Type B pancreatic cell (in vitro differentiated cells): ENCODE measurements around the gene ETS1. TPM values are rescaled to one million over a fixed set of nuclear protein-coding genes. Genes with fewer than 3 reads are reported as not detected.

Experiments used
- DNase-seq: peaks from one replicate; pipeline ENCODE4 v3.0.0; 2021; ENCODE audit warnings: mixed read lengths; ENCODE audit not compliant: unreplicated experiment; ENCODE audit errors: extremely low spot score
- H3K27ac Mint-ChIP-seq: 2 replicates; pipeline ENCODE4 v1.8.0; 2021; ENCODE audit warnings: mild to moderate bottlenecking, mixed read lengths
- H3K27me3 Mint-ChIP-seq: 2 replicates; pipeline ENCODE4 v1.8.0; 2021; ENCODE audit warnings: mixed read lengths
- H3K36me3 Mint-ChIP-seq: 2 replicates; pipeline ENCODE4 v1.8.0; 2021; ENCODE audit warnings: mixed read lengths
- H3K4me1 Mint-ChIP-seq: one replicate; pipeline ENCODE4 v1.8.0; 2021; ENCODE audit warnings: mixed read lengths; ENCODE audit not compliant: unreplicated experiment
- H3K4me3 Mint-ChIP-seq: 2 replicates; pipeline ENCODE4 v1.8.0; 2021; ENCODE audit warnings: mild to moderate bottlenecking, mixed read lengths
- H3K9me3 Mint-ChIP-seq: 2 replicates; pipeline ENCODE4 v1.8.0; 2021; ENCODE audit warnings: mixed read lengths
- total RNA-seq: library from RNA; stranded (reverse); gene quantifications from 2 replicates; pipeline ENCODE4 v1.2.1, GENCODE V29; 2021; ENCODE audit warnings: low replicate concordance
- TF ChIP-seq, protein P1 (sequence below): fragments of 200-600 bp; sonication (generic); conservative IDR thresholded peaks from 2 replicates; pipeline ENCODE4 v1.5.0; 2021; ENCODE audit warnings: antibody characterized with exemption, mild to moderate bottlenecking

Gene ETS1
- total RNA-seq, 1 donor from 2014 or later: 40.6 TPM

DNA sequence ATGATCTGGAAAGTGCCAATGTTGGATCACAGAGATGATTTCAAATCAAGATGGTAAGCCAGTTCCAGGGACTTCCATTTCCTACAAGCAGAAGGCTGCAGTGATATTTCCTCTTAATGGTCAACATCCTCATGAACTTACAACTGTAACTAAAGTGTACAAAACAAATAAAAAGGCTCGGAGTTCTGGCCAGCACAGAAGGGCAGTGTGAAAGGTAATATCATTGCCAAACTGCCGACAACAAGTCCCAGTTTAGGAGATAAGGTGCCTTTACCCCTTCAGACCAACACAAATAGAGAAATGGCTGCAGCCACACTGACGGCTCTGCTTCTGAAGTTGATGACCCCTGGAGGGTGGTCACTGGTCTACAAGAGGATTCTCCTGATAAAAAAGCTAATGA, 91.1 kb downstream of the ETS1 start:
- TF ChIP-seq, protein P1, sequence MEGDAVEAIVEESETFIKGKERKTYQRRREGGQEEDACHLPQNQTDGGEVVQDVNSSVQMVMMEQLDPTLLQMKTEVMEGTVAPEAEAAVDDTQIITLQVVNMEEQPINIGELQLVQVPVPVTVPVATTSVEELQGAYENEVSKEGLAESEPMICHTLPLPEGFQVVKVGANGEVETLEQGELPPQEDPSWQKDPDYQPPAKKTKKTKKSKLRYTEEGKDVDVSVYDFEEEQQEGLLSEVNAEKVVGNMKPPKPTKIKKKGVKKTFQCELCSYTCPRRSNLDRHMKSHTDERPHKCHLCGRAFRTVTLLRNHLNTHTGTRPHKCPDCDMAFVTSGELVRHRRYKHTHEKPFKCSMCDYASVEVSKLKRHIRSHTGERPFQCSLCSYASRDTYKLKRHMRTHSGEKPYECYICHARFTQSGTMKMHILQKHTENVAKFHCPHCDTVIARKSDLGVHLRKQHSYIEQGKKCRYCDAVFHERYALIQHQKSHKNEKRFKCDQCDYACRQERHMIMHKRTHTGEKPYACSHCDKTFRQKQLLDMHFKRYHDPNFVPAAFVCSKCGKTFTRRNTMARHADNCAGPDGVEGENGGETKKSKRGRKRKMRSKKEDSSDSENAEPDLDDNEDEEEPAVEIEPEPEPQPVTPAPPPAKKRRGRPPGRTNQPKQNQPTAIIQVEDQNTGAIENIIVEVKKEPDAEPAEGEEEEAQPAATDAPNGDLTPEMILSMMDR: no peak
- Mint-ChIP-seq H3K4me1 (peaks cover 53% of the 10 kb centered on the region), H3K27me3 (peaks cover 4% of the 10 kb centered on the region), H3K4me3 (no peak overlapping the region), H3K36me3 (peaks cover 10% of the 10 kb centered on the region), H3K27ac (peak overlapping the region; percentile 68), H3K9me3 (peaks cover 5% of the 10 kb centered on the region)
- no peak for DNase-seq

DNA sequence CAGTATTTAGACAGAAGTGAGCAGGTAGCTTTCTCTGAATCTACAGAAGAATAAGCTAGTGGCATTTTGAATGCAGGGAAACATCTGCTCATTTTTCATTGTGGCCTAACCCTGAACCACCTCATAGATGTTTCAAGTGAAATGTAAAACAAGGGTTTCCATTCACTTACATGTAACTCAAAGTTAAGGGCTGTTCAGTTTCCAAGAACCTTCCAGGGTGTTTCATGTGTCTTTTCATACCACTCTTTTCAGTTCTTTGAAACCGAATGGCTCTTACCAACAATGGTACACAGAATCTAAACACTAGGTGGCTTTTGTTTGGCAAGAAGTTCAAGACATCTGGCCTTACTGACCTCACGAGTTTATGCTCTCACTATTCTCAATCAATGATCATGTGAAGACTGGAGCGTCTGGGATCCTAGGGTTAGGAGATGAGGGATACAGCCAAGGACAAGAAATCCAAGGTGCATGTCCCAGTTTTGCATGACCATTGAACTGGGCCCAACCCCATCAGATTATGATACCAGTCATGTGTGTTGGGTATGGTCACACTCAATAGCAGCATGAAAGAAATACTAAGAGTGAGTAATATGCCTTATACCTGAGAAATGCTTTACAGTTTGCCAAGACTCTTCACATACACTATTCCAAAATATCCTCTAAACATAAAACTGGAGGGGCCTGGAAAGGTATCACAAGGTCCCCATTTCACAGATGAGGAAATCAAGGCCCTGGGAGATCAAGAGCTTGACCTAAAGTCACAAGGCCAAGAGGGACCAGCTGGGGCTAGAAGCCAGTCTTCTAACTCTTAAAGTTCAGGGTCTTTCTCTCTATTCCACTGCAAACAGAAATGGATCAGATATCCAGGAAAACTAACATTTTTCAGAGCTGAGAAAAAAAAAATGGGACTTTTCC, 92.7 kb downstream of the ETS1 start:
- peaks cover 18% of the 10 kb centered on the region for H3K36me3 Mint-ChIP-seq
- no peaks in the 10 kb centered on the region for H3K27me3 Mint-ChIP-seq
- peaks cover 43% of the 10 kb centered on the region for H3K4me1 Mint-ChIP-seq
- H3K9me3 Mint-ChIP-seq: peaks cover 5% of the 10 kb centered on the region
- H3K27ac Mint-ChIP-seq: no peak overlapping the region
- DNase-seq: no peak
- TF ChIP-seq, protein P1: no peak
- no peak overlapping the region for H3K4me3 Mint-ChIP-seq

DNA sequence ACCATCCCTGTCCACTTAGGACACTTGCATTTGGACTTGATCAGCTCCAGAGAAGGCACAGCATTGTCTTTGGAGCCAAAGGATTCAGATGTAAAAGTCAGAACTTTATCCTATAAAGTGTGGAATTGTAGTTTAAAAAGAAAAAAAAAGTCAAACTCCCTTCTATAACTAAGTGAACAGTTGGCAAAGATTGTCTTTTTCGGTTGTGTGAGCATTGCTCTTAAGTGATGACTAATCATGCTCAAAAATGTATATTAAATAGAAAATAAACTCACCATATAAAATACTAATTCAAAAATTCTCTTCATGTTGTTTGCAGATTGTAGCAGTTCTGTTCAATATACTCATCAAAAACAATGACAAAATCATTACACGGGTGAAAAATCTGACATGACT, 93.8 kb downstream of the ETS1 start:
- no peak for DNase-seq
- no peak overlapping the region for H3K27ac Mint-ChIP-seq
- H3K9me3 Mint-ChIP-seq: peaks cover 5% of the 10 kb centered on the region
- H3K4me3 Mint-ChIP-seq: no peak overlapping the region
- no peaks in the 10 kb centered on the region for H3K27me3 Mint-ChIP-seq
- TF ChIP-seq, protein P1: no peak
- H3K4me1 Mint-ChIP-seq: peaks cover 32% of the 10 kb centered on the region
- peaks cover 29% of the 10 kb centered on the region for H3K36me3 Mint-ChIP-seq

DNA sequence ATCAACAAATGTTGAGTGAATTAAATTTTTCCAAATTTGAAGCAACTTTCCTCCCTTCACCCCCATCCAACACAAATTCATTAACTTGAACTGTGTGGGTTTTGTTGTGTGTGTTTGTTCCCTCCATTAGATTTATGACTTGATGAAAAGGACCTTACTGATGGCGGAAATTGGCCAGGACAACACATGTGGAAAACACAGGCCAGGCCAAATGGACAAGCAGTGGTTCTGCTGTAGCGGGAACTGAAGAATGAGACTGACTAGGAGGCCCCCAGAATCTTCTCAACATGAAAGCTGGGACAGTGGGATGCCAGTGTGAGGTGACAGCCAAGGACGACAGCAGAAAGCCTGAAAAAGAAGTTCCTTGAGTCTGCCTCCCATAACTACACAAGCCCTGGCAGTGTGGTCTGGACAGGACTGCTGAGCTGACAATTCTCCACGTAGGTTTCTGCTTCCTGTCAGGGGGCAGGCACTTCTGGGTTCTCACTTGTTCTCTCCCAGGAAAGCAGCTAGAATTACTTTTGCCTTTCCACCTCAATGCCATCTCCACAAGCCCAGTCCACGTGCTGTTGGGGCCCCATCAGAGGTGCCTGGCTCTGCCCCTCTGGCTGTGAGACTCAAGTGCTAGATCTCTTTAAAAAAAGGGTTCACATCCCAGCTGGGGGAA, 94.3 kb downstream of the ETS1 start:
- H3K4me1 Mint-ChIP-seq: peaks cover 31% of the 10 kb centered on the region

DNA sequence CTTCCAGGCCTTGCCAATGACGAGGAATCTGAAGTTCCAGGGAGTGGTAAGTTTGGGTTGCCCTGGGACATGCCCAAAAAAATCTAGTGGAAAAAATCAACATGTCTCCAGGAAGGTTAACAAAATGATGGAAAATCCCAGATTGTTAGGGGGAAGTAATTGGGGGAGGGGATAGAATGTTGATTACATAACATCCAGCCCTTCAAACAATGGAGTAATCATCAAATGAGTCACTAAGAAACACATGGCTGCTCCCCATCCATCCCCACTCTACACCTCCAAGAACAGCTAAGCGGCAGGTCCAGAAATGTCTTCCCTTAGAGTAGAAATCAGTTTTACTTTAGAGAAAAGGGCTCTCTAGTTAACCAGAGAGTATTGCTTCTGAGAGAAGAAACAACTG, 94.9 kb downstream of the ETS1 start:
- peaks cover 30% of the 10 kb centered on the region for H3K36me3 Mint-ChIP-seq
- no peak for DNase-seq
- H3K27ac Mint-ChIP-seq: no peak overlapping the region
- TF ChIP-seq, protein P1: no peak
- no peaks in the 10 kb centered on the region for H3K27me3 Mint-ChIP-seq
- peaks cover 25% of the 10 kb centered on the region for H3K4me1 Mint-ChIP-seq
- H3K9me3 Mint-ChIP-seq: peaks cover 5% of the 10 kb centered on the region
- H3K4me3 Mint-ChIP-seq: no peak overlapping the region

More for the DNA sequence above, 94.3 kb downstream of the ETS1 start:
- TF ChIP-seq, protein P1: no peak
- Mint-ChIP-seq H3K4me3 (no peak overlapping the region), H3K9me3 (peaks cover 5% of the 10 kb centered on the region), H3K36me3 (peaks cover 30% of the 10 kb centered on the region), H3K27me3 (no peaks in the 10 kb centered on the region), H3K27ac (no peak overlapping the region)
- DNase-seq: no peak
